ENCODE measurements around the gene OGG1. TPM values are rescaled to one million over a fixed set of nuclear protein-coding genes. Genes with fewer than 3 reads are reported as not detected.
A peak's percentile ranks its signal among the peaks of the same experiment; 100 is the strongest.

Gene OGG1
- total and polyA plus RNA-seq, 9 of the 15 experiments (the other 6 are each of a cell fraction or from before 2014, with no cell fraction given), result 6.6 to 33.0 (median 24.4) TPM

- peak; percentile 58; the same call in 1 of the 2 replicates for TF ChIP-seq MAX (CRISPR knock-in tag; IDR thresholded peaks at IDR 0.05)
- TF ChIP-seq NFE2L1 (tag; IDR thresholded peaks at IDR 0.05; ENCODE audit: borderline replicate concordance, low read depth), result no peak
- peak in 1 of 3 experiments; percentile 65; a peak in 1 of 6 replicates for TF ChIP-seq ZBTB11 (CRISPR knock-in tag; IDR thresholded peaks at IDR 0.05)
- peak; percentile 51 for TF ChIP-seq VEZF1 (CRISPR knock-in tag; IDR thresholded peaks at IDR 0.05)
- no peak for TF ChIP-seq CBFA2T2 (conservative IDR thresholded peaks at IDR 0.05)
- no peak for TF ChIP-seq BRF2 (IDR thresholded peaks at IDR 0.05; ENCODE audit: borderline replicate concordance, insufficient read depth, insufficient read length)
- TF ChIP-seq ZNF184 (CRISPR knock-in tag; IDR thresholded peaks at IDR 0.05), result peak; percentile 74; the same call in 1 of the 2 replicates
- no peak for TF ChIP-seq GTF2E2 (tag; IDR thresholded peaks at IDR 0.05)
- no peak for TF ChIP-seq SUPT5H (IDR thresholded peaks at IDR 0.05)
- no peak for TF ChIP-seq CHAMP1 (IDR thresholded peaks at IDR 0.05)
- TF ChIP-seq BRF1 (IDR thresholded peaks at IDR 0.05; ENCODE audit: borderline replicate concordance, extremely low read depth, insufficient read length), result no peak
Measured at GRCh38 chr3:9704347-9705322, 45.1 kb upstream of the OGG1 start (continued).
